Measurements from ENCODE around the gene NEUROG1. TPM values are rescaled to one million over a fixed set of nuclear protein-coding genes. Genes with fewer than 3 reads are reported as not detected.

Gene NEUROG1
- total and polyA plus RNA-seq, 2 experiments from 2014 or later = 0.16 TPM; not detected in 1

DNA sequence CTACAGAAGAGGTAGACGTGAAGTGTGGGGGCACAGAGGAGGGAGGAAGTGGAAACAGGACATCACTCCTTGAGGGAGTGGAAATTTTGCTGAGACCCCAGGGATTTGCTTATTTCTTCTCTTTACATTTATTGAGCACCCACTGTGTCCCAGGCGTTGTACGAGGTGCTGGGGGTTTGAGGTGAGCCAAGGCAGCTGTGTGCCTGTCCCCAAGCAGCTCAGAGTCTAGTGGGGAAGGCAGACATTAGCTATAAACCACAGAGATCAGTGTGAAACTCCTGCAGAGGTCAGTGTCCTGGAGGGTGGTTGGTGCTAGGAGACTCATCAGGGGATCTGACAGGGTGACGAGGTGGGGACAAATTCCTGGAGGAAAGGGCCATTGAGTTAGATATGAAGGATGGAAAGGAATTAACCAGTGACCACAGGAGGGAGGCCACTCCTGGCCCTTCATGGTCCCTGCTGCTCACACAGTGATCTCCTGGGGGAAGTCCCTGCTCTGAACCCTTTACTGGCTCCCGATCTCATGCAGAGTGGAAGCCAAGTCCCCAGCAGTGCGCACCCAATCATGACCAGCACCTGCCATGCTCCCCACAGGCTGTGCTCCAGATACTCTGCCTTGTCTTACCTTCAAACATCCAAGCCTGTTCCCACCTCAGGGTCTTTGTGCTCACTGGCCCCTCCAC, 46.5 kb upstream of the NEUROG1 start (continued):
- TF ChIP-seq, protein P1, sequence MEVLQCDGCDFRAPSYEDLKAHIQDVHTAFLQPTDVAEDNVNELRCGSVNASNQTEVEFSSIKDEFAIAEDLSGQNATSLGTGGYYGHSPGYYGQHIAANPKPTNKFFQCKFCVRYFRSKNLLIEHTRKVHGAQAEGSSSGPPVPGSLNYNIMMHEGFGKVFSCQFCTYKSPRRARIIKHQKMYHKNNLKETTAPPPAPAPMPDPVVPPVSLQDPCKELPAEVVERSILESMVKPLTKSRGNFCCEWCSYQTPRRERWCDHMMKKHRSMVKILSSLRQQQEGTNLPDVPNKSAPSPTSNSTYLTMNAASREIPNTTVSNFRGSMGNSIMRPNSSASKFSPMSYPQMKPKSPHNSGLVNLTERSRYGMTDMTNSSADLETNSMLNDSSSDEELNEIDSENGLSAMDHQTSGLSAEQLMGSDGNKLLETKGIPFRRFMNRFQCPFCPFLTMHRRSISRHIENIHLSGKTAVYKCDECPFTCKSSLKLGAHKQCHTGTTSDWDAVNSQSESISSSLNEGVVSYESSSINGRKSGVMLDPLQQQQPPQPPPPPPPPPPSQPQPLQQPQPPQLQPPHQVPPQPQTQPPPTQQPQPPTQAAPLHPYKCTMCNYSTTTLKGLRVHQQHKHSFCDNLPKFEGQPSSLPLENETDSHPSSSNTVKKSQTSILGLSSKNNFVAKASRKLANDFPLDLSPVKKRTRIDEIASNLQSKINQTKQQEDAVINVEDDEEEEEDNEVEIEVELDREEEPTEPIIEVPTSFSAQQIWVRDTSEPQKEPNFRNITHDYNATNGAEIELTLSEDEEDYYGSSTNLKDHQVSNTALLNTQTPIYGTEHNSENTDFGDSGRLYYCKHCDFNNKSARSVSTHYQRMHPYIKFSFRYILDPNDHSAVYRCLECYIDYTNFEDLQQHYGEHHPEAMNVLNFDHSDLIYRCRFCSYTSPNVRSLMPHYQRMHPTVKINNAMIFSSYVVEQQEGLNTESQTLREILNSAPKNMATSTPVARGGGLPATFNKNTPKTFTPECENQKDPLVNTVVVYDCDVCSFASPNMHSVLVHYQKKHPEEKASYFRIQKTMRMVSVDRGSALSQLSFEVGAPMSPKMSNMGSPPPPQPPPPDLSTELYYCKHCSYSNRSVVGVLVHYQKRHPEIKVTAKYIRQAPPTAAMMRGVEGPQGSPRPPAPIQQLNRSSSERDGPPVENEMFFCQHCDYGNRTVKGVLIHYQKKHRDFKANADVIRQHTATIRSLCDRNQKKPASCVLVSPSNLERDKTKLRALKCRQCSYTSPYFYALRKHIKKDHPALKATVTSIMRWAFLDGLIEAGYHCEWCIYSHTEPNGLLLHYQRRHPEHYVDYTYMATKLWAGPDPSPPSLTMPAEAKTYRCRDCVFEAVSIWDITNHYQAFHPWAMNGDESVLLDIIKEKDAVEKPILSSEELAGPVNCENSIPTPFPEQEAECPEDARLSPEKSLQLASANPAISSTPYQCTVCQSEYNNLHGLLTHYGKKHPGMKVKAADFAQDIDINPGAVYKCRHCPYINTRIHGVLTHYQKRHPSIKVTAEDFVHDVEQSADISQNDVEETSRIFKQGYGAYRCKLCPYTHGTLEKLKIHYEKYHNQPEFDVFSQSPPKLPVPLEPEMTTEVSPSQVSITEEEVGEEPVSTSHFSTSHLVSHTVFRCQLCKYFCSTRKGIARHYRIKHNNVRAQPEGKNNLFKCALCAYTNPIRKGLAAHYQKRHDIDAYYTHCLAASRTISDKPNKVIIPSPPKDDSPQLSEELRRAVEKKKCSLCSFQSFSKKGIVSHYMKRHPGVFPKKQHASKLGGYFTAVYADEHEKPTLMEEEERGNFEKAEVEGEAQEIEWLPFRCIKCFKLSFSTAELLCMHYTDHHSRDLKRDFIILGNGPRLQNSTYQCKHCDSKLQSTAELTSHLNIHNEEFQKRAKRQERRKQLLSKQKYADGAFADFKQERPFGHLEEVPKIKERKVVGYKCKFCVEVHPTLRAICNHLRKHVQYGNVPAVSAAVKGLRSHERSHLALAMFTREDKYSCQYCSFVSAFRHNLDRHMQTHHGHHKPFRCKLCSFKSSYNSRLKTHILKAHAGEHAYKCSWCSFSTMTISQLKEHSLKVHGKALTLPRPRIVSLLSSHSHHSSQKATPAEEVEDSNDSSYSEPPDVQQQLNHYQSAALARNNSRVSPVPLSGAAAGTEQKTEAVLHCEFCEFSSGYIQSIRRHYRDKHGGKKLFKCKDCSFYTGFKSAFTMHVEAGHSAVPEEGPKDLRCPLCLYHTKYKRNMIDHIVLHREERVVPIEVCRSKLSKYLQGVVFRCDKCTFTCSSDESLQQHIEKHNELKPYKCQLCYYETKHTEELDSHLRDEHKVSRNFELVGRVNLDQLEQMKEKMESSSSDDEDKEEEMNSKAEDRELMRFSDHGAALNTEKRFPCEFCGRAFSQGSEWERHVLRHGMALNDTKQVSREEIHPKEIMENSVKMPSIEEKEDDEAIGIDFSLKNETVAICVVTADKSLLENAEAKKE (CRISPR knock-in tag; IDR thresholded peaks at IDR 0.05) = no peak
- no peak for TF ChIP-seq EZH2 (IDR thresholded peaks at IDR 0.05; ENCODE audit: low read depth, unreplicated experiment)

DNA sequence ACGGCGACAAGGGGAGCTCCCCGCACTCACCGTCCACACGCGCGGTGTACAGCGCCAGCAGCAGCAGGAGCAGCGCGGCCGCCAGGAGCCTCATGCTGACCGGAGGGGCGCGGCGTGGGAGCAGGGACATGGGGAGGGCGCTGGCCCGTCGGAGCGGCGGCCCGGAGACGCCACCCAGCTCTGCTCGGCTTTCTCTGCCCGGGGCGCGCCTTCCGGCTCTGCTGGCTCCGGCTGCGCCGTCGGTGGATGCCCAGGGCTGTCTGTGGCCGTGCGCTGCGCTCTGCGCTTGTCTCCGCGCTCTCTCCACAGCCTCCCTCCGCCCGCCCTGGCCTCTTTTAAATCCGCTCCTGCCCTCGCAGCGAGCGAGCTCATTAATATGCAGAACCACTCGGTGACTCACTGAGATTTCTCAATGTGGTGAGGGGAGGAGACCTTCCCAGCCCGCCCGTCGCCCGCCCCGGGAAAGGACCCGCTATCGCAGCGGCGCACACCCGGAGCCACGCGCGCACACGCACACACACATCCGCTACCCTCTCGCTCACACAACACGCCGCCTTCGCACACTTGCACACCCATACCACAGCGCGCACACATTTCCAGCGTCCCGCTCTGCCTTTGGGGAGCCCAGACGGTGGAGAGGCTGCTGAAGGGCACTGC, 43.0 kb upstream of the NEUROG1 start, which contains the start of gene CXCL14:
Gene CXCL14, minus strand, starts transcription at position 307 of the 657 bp plus-strand sequence. Its CDS starts 213 bp downstream, at position 94.
- Mint-ChIP-seq H3K9me3 (no peaks in the 10 kb centered on the region), H3K27me3 (ENCODE audit: insufficient read depth, low read depth, poor library complexity) (peaks cover 47% of the 10 kb centered on the region), H3K27ac (no peak within 1 kb of the TSS), H3K4me3 (peak within 1 kb of the TSS; percentile 86), H3K36me3 (ENCODE audit: low read depth) (no peaks in the 10 kb centered on the region), H3K4me1 (peaks cover 28% of the 10 kb centered on the region)
- Histone ChIP-seq H3K4me1 (ENCODE audit: insufficient read depth) (peaks cover 17% of the 10 kb centered on the region), H3K9me2 (ENCODE audit: insufficient read depth) (no peaks in the 10 kb centered on the region), H3K27ac (ENCODE audit: low read depth) (no peak within 1 kb of the TSS), H3K27me3 (ENCODE audit: insufficient read depth) (peaks cover 61% of the 10 kb centered on the region), H3K4me2 (peak within 1 kb of the TSS; percentile 90), H3K4me3 (peak within 1 kb of the TSS; percentile 64), H3K36me3 (ENCODE audit: insufficient read depth) (no peaks in the 10 kb centered on the region), H2AFZ (peak within 1 kb of the TSS; percentile 94), H4K20me1 (replicated peaks; ENCODE audit: insufficient read depth) (no peaks in the 10 kb centered on the region), H3F3A (replicated peaks; ENCODE audit: low read depth) (no peaks in the 10 kb centered on the region), H3K79me2 (replicated peaks; ENCODE audit: insufficient read depth) (no peaks in the 10 kb centered on the region)
- TF ChIP-seq STAT1 (IDR thresholded peaks at IDR 0.05; ENCODE audit: unreplicated experiment) (no peak), EZH2phosphoT487 (IDR thresholded peaks at IDR 0.05; ENCODE audit: unreplicated experiment) (peak; percentile 12), EZH2 (IDR thresholded peaks at IDR 0.05; ENCODE audit: low read depth, unreplicated experiment) (peak; percentile 16)
- DNase-seq (ENCODE audit: low spot score) (peak; percentile 84), ATAC-seq (peak; percentile 72)
